A549 (cell line): ENCODE results near the gene SERPINB8. TPM values are rescaled to one million over a fixed set of nuclear protein-coding genes. Genes with fewer than 3 reads are reported as not detected.
"Not testable (repeated sequence)": the region's sequence is repeated elsewhere in the genome, so short reads cannot be mapped to it uniquely, and the experiment has no call there.

Experiments
- ATAC-seq, 2 experiments: fragments of 200-7000 bp in 1 of 2; fragments of >200 bp in 1 of 2; cut with Nextera tagmentation in 1 of 2; cut with Tn5 transposase in 1 of 2; 3 replicates each; pipeline versions ENCODE4 v1.8.0 to v1.9.1; 2018 to 2020; ENCODE audit warnings: mild to moderate bottlenecking in 1 of 2, moderate library complexity in 1 of 2
- CTCF ChIA-PET: fragments of 300-600 bp; sonication (Branson Sonifier 250); formaldehyde crosslinking; extraction: SDS; loops from one replicate; lab custom pipeline; 2021; ENCODE audit warnings: antibody characterized with exemption, inconsistent platforms; lab: Yijun Ruan, JAX
- POLR2A ChIA-PET: fragments of 350-600 bp; formaldehyde crosslinking; extraction: SDS; loops from one replicate; lab custom pipeline; 2021; ENCODE audit warnings: antibody characterized with exemption, inconsistent platforms; lab: Yijun Ruan, JAX
- DNase-seq, 2 experiments: peaks; one replicate each; pipeline versions ENCODE4 v3.0.0 to v3.0.0-alpha.2; 2011 to 2016; ENCODE audit warnings: low read depth in 1 of 2, low spot score in 1 of 2
- FAIRE-seq: peaks from 2 replicates; lab custom pipeline; 2011; peaks lifted over from hg19 to GRCh38; lab: Jason Lieb, UNC
- H3K27ac ChIP-seq, 2 experiments: fragments of >200 bp; sonication (Bioruptor Twin); formaldehyde crosslinking; 3 replicates each; pipeline ENCODE4 v1.5.1; 2016 to 2017
- H3K4me1 ChIP-seq: fragments of >200 bp; sonication (Bioruptor Twin); formaldehyde crosslinking; 3 replicates; pipeline ENCODE4 v1.6.1; 2016
- H3K4me2 ChIP-seq: fragments of >200 bp; sonication (Bioruptor Twin); formaldehyde crosslinking; 3 replicates; pipeline ENCODE4 v1.6.1; 2016
- H3K4me3 ChIP-seq: fragments of >200 bp; sonication (Bioruptor Twin); formaldehyde crosslinking; 3 replicates; pipeline ENCODE4 v1.5.1; 2016
- H3K9me3 ChIP-seq: fragments of >200 bp; sonication (Bioruptor Twin); formaldehyde crosslinking; 3 replicates; pipeline ENCODE4 v1.6.1; 2016
- EHF ChIP-seq: fragments of 250-450 bp; sonication (Bioruptor Pico); IDR thresholded peaks from 2 replicates; pipeline ENCODE4 v1.5.0; 2020; ENCODE audit warnings: mild to moderate bottlenecking
- HDAC2 ChIP-seq: fragments of 200-600 bp; sonication (generic); IDR thresholded peaks from 2 replicates; pipeline ENCODE4 v1.6.1; 2016
- HOXA7 ChIP-seq: fragments of 250-450 bp; sonication (Bioruptor Pico); IDR thresholded peaks from 2 replicates; pipeline ENCODE4 v1.5.0; 2020; ENCODE audit warnings: mild to moderate bottlenecking, moderate library complexity
- HOXB5 ChIP-seq: fragments of 250-450 bp; sonication (Bioruptor Pico); IDR thresholded peaks from 2 replicates; pipeline ENCODE4 v1.5.0; 2020; ENCODE audit warnings: mild to moderate bottlenecking, moderate library complexity
- KDM5A ChIP-seq: fragments of 200-600 bp; sonication (generic); IDR thresholded peaks from 2 replicates; pipeline ENCODE4 v1.6.1; 2016; ENCODE audit warnings: antibody characterized with exemption, mild to moderate bottlenecking
- MYC ChIP-seq: IDR thresholded peaks from 2 replicates; pipeline ENCODE4 v1.6.1; 2012; ENCODE audit warnings: mild to moderate bottlenecking, inconsistent platforms, low read length, improper control_type of control experiment, borderline replicate concordance
- RAD21 ChIP-seq, 2 experiments: fragments of >200 bp in 1 of 2; sonication (Bioruptor Twin) in 1 of 2; formaldehyde crosslinking in 1 of 2; IDR thresholded peaks in 1 of 2; conservative IDR thresholded peaks in 1 of 2; 2 replicates in 1 of 2; 3 replicates in 1 of 2; pipeline ENCODE4 v1.6.1; 2012 to 2018; ENCODE audit warnings: inconsistent platforms in 1 of 2
- RARB ChIP-seq: fragments of 250-450 bp; sonication (Bioruptor Pico); IDR thresholded peaks from 2 replicates; pipeline ENCODE4 v1.8.0; 2021; ENCODE audit warnings: mild to moderate bottlenecking, moderate library complexity
- RFX5 ChIP-seq: fragments of 450-650 bp; IDR thresholded peaks from 2 replicates; pipeline ENCODE4 v1.7.1; 2014; ENCODE audit warnings: antibody characterized with exemption, mild to moderate bottlenecking, moderate library complexity
- SMC3 ChIP-seq: fragments of >200 bp; sonication (Bioruptor Twin); formaldehyde crosslinking; IDR thresholded peaks from 3 replicates; pipeline ENCODE4 v1.6.1; 2018; ENCODE audit warnings: inconsistent platforms
- ZFP36 ChIP-seq: fragments of 450-650 bp; IDR thresholded peaks from 2 replicates; pipeline ENCODE4 v1.6.1; 2014; ENCODE audit warnings: borderline replicate concordance; ENCODE audit not compliant: partially characterized antibody
- ZNF302 ChIP-seq: fragments of 250-450 bp; sonication (Bioruptor Pico); IDR thresholded peaks from 2 replicates; pipeline ENCODE4 v1.9.0; 2021; ENCODE audit warnings: inconsistent platforms, mild to moderate bottlenecking, moderate library complexity
- WGBS: methylation state at CpG from one replicate; pipeline ENCODE4 v1.1.6; 2017; ENCODE audit errors: missing lambda C conversion rate; 5-methylcytosine and 5-hydroxymethylcytosine counted together
- polyA plus RNA-seq, 4 experiments: library from polyadenylated mRNA; depleted of rRNA in 3 of 4; stranded (reverse); fragments of >200 nt; fragmentation: RNase III in 1 of 4; extraction: RNeasy Plus Mini Kit Qiagen cat#74134 plus additional on column Dnase treatment in 1 of 4; gene quantifications; 2 replicates in 3 of 4; 3 replicates in 1 of 4; pipeline ENCODE4 v1.2.3, GENCODE V29; 2011 to 2017
- TF ChIP-seq, protein P1 (sequence below): fragments of 200-600 bp; sonication (generic); IDR thresholded peaks from 2 replicates; pipeline ENCODE4 v1.6.1; 2016; ENCODE audit warnings: antibody characterized with exemption, mild to moderate bottlenecking, moderate library complexity
- TF ChIP-seq, protein P2 (sequence below): fragments of 150-350 bp; IDR thresholded peaks from 2 replicates; pipeline ENCODE4 v1.6.1; 2014; ENCODE audit warnings: low read depth, mild to moderate bottlenecking, low read length
- TF ChIP-seq, protein P3 (sequence below): fragments of 250-450 bp; sonication (Bioruptor Pico); IDR thresholded peaks from 2 replicates; pipeline ENCODE4 v1.5.0; 2020; ENCODE audit warnings: low read depth, mild to moderate bottlenecking, moderate library complexity

SERPINB8 gene
- polyA plus RNA-seq, 2 of the 4 experiments (the other 2 are of a cell fraction): 3.5 to 8.6 TPM

DNA sequence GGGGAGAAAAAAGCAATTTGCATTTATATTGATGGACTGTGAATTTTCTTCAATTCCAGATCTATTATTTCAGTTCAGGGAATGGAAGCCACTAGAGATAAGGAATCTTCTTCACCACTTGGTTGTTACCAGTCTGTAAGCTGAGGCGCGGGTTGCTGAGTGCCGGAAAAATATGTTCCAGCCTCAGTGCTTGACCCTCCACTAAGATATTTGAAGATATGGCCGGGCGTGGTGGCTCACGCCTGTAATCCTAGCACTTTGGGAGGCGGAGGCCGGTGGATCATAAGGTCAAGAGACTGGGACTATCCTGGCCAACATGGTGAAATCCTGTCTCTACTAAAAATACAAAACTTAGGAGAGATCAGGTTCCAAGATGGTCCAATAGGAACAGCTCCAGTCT lies 29.9 kb upstream of the SERPINB8 start:
- DNase-seq (no peak), ATAC-seq (no peak), FAIRE-seq (no peak)
- Histone ChIP-seq H3K9me3 (no peaks in the 10 kb centered on the region), H3K4me2 (no peak overlapping the region), H3K4me3 (no peak overlapping the region)
- WGBS: 78% methylated on average over 8 of the region's 8 CpGs
- TF ChIP-seq HDAC2: no peak
- TF ChIP-seq, protein P1, sequence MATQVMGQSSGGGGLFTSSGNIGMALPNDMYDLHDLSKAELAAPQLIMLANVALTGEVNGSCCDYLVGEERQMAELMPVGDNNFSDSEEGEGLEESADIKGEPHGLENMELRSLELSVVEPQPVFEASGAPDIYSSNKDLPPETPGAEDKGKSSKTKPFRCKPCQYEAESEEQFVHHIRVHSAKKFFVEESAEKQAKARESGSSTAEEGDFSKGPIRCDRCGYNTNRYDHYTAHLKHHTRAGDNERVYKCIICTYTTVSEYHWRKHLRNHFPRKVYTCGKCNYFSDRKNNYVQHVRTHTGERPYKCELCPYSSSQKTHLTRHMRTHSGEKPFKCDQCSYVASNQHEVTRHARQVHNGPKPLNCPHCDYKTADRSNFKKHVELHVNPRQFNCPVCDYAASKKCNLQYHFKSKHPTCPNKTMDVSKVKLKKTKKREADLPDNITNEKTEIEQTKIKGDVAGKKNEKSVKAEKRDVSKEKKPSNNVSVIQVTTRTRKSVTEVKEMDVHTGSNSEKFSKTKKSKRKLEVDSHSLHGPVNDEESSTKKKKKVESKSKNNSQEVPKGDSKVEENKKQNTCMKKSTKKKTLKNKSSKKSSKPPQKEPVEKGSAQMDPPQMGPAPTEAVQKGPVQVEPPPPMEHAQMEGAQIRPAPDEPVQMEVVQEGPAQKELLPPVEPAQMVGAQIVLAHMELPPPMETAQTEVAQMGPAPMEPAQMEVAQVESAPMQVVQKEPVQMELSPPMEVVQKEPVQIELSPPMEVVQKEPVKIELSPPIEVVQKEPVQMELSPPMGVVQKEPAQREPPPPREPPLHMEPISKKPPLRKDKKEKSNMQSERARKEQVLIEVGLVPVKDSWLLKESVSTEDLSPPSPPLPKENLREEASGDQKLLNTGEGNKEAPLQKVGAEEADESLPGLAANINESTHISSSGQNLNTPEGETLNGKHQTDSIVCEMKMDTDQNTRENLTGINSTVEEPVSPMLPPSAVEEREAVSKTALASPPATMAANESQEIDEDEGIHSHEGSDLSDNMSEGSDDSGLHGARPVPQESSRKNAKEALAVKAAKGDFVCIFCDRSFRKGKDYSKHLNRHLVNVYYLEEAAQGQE: no peak
- no peak for TF ChIP-seq ZNF302
- no peak for TF ChIP-seq RARB (CRISPR knock-in tag)
- TF ChIP-seq HOXA7 (CRISPR knock-in tag): no peak
- TF ChIP-seq KDM5A: no peak
- TF ChIP-seq MYC: no peak
- no peak for TF ChIP-seq SMC3
- TF ChIP-seq, all 56 proteins: peak for 0
- H3K4me1 ChIP-seq: no peaks in the 10 kb centered on the region
- ChIA-PET POLR2A (no interaction called here), CTCF (no interaction called here)
- no peak overlapping the region for H3K27ac ChIP-seq

DNA sequence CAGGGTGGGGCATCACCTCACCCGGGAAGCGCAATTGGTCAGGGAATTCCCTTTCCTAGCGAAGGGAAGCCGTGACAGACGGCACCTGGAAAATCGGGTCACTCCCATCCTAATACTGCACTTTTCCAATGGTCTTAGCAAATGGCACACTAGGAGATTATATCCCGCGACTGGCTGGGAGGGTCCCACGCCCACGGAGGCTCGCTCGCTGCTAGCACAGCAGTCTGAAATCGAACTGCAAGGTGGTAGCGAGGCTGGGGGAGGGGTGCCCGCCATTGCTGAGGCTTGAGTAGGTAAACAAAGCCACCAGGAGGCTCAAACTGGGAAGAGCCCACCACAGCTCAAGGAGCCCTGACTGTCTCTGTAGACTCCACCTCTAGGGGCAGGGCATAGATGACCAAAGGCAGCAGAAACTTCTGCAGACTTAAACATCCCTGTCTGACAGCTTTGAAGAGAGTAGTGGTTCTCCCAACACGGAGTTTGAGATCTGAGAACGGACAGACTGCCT lies 29.3 kb upstream of the SERPINB8 start:
- FAIRE-seq, POLR2A ChIA-PET, DNase-seq, H3K9me3 ChIP-seq, H3K4me1 ChIP-seq, H3K4me2 ChIP-seq, H3K4me3 ChIP-seq, ATAC-seq, H3K27ac ChIP-seq, CTCF ChIA-PET: not testable (repeated sequence)
- 62% methylated on average over 8 of the region's 17 CpGs for WGBS

DNA sequence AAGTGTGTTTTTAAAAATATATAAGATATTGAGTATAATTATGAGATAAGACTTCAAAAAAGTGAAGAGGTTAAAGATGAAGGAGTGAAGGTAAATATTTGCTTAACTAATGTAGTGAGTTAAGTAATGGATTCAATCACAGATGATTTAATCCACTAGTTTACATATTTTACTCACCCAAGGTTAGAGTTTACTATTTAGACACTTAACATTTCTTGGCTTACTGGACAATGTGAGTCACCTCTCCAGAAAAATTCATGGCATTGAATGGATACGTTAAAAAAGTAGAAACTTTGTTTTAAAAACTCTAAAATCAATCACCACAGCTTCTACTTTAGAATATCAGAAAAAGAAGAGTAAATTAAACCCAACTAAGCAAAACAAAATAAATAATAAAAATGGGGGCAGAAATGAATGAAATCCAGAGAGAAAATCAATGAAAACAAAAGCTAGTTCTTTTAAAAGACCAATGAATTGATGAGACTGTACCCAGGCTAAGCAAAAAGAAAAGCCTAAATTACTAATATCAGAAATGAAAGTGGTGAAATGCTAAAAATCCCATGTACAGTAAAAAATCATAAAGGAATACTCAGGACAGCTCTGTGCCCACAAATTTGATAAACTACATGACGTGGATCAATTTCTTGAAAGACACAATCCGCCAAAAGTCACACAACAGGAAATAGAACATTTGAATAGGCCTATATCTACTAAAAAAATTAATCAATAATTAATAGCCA lies 22.7 kb upstream of the SERPINB8 start:
- ATAC-seq (no peak), FAIRE-seq (no peak), DNase-seq (no peak)
- H3K27ac ChIP-seq: no peak overlapping the region
- H3K9me3 ChIP-seq: no peaks in the 10 kb centered on the region
- 69% methylated on average over 3 of the region's 3 CpGs for WGBS
- H3K4me1 ChIP-seq: no peaks in the 10 kb centered on the region
- TF ChIP-seq ZFP36: no peak
- TF ChIP-seq EHF (CRISPR knock-in tag): no peak
- no peak for TF ChIP-seq HOXB5 (CRISPR knock-in tag)
- TF ChIP-seq HOXA7 (CRISPR knock-in tag): no peak
- TF ChIP-seq, protein P2, sequence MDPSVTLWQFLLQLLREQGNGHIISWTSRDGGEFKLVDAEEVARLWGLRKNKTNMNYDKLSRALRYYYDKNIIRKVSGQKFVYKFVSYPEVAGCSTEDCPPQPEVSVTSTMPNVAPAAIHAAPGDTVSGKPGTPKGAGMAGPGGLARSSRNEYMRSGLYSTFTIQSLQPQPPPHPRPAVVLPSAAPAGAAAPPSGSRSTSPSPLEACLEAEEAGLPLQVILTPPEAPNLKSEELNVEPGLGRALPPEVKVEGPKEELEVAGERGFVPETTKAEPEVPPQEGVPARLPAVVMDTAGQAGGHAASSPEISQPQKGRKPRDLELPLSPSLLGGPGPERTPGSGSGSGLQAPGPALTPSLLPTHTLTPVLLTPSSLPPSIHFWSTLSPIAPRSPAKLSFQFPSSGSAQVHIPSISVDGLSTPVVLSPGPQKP: no peak
- no peak for TF ChIP-seq HDAC2
- TF ChIP-seq RAD21 (conservative IDR thresholded peaks at IDR 0.05 in 1 of 2, IDR thresholded peaks at IDR 0.05 in 1 of 2): no peak
- TF ChIP-seq RFX5: no peak
- TF ChIP-seq, protein P1: no peak
- TF ChIP-seq, protein P3, sequence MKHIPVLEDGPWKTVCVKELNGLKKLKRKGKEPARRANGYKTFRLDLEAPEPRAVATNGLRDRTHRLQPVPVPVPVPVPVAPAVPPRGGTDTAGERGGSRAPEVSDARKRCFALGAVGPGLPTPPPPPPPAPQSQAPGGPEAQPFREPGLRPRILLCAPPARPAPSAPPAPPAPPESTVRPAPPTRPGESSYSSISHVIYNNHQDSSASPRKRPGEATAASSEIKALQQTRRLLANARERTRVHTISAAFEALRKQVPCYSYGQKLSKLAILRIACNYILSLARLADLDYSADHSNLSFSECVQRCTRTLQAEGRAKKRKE: no peak
- H3K4me3 ChIP-seq: no peak overlapping the region
- ChIA-PET POLR2A (no interaction called here), CTCF (interaction anchor here (0.9 kb wide), 1 partner anchor 11 kb away, joined by 3 read pairs; no protein-coding TSS in a partner anchor)
- no peak overlapping the region for H3K4me2 ChIP-seq
